Astrocyte of the spinal cord (primary cell): ENCODE results near the gene CMTM5.
"Not testable (repeated sequence)": the region's sequence is repeated elsewhere in the genome, so short reads cannot be mapped to it uniquely, and the experiment has no call there.

Source experiments
- DNase-seq: peaks from one replicate; pipeline ENCODE4 v3.0.0; 2011; ENCODE audit warnings: low read depth, low spot score
- H3K4me3 ChIP-seq: 2 replicates; pipeline ENCODE4 v1.5.1; 2011; ENCODE audit warnings: low read depth, mild to moderate bottlenecking, low read length, moderate library complexity
- CTCF ChIP-seq: IDR thresholded peaks from 2 replicates; pipeline ENCODE4 v1.5.1; 2012; ENCODE audit warnings: low read depth, mild to moderate bottlenecking, low read length, inconsistent platforms
- in situ Hi-C: cut with HindIII; loops from 2 replicates; pipeline ENCODE4 v1.10.0; 2017; ENCODE audit warnings: low sequenced_read_pairs

Gene CMTM5

DNA sequence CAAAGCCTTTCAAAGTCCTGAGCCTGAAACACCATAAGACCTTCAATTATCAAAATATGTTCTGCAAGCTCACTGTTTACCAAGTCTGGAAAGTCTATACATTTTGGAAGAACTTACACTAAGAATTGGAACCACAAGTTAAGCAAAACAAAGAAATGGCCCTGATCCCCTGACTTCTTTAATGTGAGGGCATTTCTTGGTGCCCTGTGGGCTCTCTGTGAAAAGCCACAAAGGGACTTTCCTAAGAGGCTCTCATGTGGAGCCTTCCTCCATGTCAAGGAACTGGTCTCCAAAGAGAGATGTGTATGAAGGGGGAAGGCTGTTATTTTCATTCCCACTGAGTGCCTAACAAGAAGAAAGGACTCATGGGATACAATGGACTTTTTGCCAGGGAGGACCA is 44.7 kb downstream of the CMTM5 start:
- TF ChIP-seq CTCF: no peak
- no peak for DNase-seq
- H3K4me3 ChIP-seq: no peak overlapping the region
- in situ Hi-C loops: no loop called here

- in situ Hi-C loops: no loop called here
- no peak for DNase-seq
- TF ChIP-seq CTCF: no peak
- H3K4me3 ChIP-seq: no peak overlapping the region
Measured at GRCh38 chr14:23423657-23424056, 46.8 kb downstream of the CMTM5 start.

- no peak overlapping the region for H3K4me3 ChIP-seq
- in situ Hi-C loops: no loop called here
- TF ChIP-seq CTCF: no peak
- DNase-seq: no peak
Measured at GRCh38 chr14:23425169-23425568, 48.3 kb downstream of the CMTM5 start.

DNA sequence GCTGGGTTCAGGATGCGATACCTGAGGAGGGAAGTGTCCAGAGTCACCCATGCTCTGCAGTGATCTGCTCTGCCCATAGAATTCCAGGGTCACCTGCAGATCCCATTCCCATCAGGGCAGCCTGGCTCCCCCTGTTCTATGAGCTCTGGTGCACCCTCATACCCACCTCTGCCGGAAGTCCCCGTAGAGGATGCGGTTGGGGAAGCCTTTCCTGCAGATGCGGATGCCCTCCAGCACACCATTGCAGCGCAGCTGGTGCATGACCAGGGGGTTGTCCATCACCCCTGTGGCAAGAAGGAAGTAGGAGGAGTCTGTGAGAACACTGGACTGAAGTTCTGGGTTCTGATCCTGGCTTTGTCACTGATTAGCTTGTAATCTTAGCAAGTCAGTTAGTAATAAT is 49.0 kb downstream of the CMTM5 start:
- H3K4me3 ChIP-seq, in situ Hi-C loops, DNase-seq: not testable (repeated sequence)

- no peak for DNase-seq
- TF ChIP-seq CTCF: no peak
- no peak overlapping the region for H3K4me3 ChIP-seq
- in situ Hi-C loops: no loop called here
Measured at GRCh38 chr14:23428686-23429495, 52.0 kb downstream of the CMTM5 start.
